ENCODE data around the gene ACADL. TPM values are rescaled to one million over a fixed set of nuclear protein-coding genes. Genes with fewer than 3 reads are reported as not detected.
A peak's percentile ranks its signal among the peaks of the same experiment; 100 is the strongest.

Gene ACADL
- total and polyA plus RNA-seq, 2 of the 13 experiments (the other 11 are each of a cell fraction or from before 2014, with no cell fraction given) = not detected

GRCh38 chr2:210170446-210171303 is 54.6 kb downstream of the ACADL start (continued):
- 0 out of 2 replicates have a peak, but pooled peaks have one; percentile 39 for TF ChIP-seq HMGXB3 (CRISPR knock-in tag; IDR thresholded peaks at IDR 0.05; ENCODE audit: borderline replicate concordance)
- no peak for TF ChIP-seq ZNF326 (CRISPR knock-in tag; IDR thresholded peaks at IDR 0.05; ENCODE audit: borderline replicate concordance)
- no peak for TF ChIP-seq SOX6 (IDR thresholded peaks at IDR 0.05)
- peak; percentile 45; the same call in 1 of the 2 replicates for TF ChIP-seq SOX6 (CRISPR knock-in tag; IDR thresholded peaks at IDR 0.05)
- TF ChIP-seq PBX2 (CRISPR knock-in tag; IDR thresholded peaks at IDR 0.05) = no peak
- TF ChIP-seq STAG1 (CRISPR knock-in tag; IDR thresholded peaks at IDR 0.05) = 0 out of 2 replicates have a peak, but pooled peaks have one; percentile 4
- peak; percentile 77; the same call in 1 of the 2 replicates for TF ChIP-seq HOXA5 (CRISPR knock-in tag; IDR thresholded peaks at IDR 0.05)
- TF ChIP-seq NKX3-1 (CRISPR knock-in tag; IDR thresholded peaks at IDR 0.05) = 0 out of 2 replicates have a peak, but pooled peaks have one; percentile 35
- TF ChIP-seq ZSCAN30 (CRISPR knock-in tag; IDR thresholded peaks at IDR 0.05) = no peak
- TF ChIP-seq ZNF232 (CRISPR knock-in tag; IDR thresholded peaks at IDR 0.05; ENCODE audit: borderline replicate concordance) = 0 out of 2 replicates have a peak, but pooled peaks have one; percentile 29
- no peak; the same call in 1 of the 2 replicates for TF ChIP-seq CHD4 (IDR thresholded peaks at IDR 0.05; ENCODE audit: borderline replicate concordance, low read length)
- TF ChIP-seq ZNF749 (CRISPR knock-in tag; IDR thresholded peaks at IDR 0.05; ENCODE audit: borderline replicate concordance) = no peak
- no peak for TF ChIP-seq PREB (CRISPR knock-in tag; IDR thresholded peaks at IDR 0.05)
- peak; percentile 5; the same call in 1 of the 2 replicates for TF ChIP-seq SOX5 (CRISPR knock-in tag; IDR thresholded peaks at IDR 0.05; ENCODE audit: borderline replicate concordance)
- peak in 1 of 2 experiments; percentile 86; a peak in 2 of 4 replicates for TF ChIP-seq KLF16 (CRISPR knock-in tag; IDR thresholded peaks at IDR 0.05)
- peak; percentile 25; the same call in 1 of the 2 replicates for TF ChIP-seq TARDBP (CRISPR knock-in tag; IDR thresholded peaks at IDR 0.05)
- peak; percentile 38; the same call in 1 of the 2 replicates for TF ChIP-seq ZSCAN29 (CRISPR knock-in tag; conservative IDR thresholded peaks at IDR 0.05)
- peak; percentile 46; the same call in 1 of the 2 replicates for TF ChIP-seq TBX2 (CRISPR knock-in tag; IDR thresholded peaks at IDR 0.05; ENCODE audit: borderline replicate concordance)
- no peak for TF ChIP-seq DBP (CRISPR knock-in tag; IDR thresholded peaks at IDR 0.05; ENCODE audit: not compliant biosample characterization)
- peak; percentile 62; the same call in 1 of the 2 replicates for TF ChIP-seq POLR2G (IDR thresholded peaks at IDR 0.05; ENCODE audit: low read depth, low read length)

Measured in HepG2 (cell line).